Pancreas (tissue), 10 donors: ENCODE measurements around the gene DDIAS. TPM values are rescaled to one million over a fixed set of nuclear protein-coding genes. Genes with fewer than 3 reads are reported as not detected.

Source experiments
- ATAC-seq, 4 donors: fragments of 200-7000 bp; cut with Tn5 transposase; one replicate each; pipeline versions ENCODE4 v1.8.0 to v1.9.1; 2020; ENCODE audit warnings: mild to moderate bottlenecking in 4 of 4, moderate library complexity in 4 of 4
- DNase-seq, 6 donors: peaks; one replicate each; pipeline ENCODE4 v3.0.0-alpha.2; 2020
- FAIRE-seq: peaks from 2 replicates; lab custom pipeline; 2012; peaks lifted over from hg19 to GRCh38; lab: Jason Lieb, UNC
- H3K27ac ChIP-seq, 4 donors: fragments of 200-600 bp; sonication (generic); 1 replicate in 3 of 4; 2 replicates in 1 of 4; pipeline versions ENCODE4 v1.5.0 to v1.8.0; 2020
- H3K27me3 ChIP-seq, 4 donors: fragments of 200-600 bp; one replicate each; pipeline ENCODE4 v1.8.0; 2021
- H3K36me3 ChIP-seq, 3 donors: fragments of 200-600 bp; sonication (generic) in 1 of 3; one replicate each; pipeline versions ENCODE4 v1.5.0 to v1.8.0; 2020 to 2021
- H3K4me1 ChIP-seq, 3 donors: fragments of 200-600 bp; one replicate each; pipeline ENCODE4 v1.8.0; 2021
- H3K4me3 ChIP-seq, 4 donors: fragments of 200-600 bp; sonication (generic) in 2 of 4; one replicate each; pipeline versions ENCODE4 v1.5.0 to v1.8.0; 2020 to 2021
- H3K9me3 ChIP-seq, 4 donors: fragments of 200-600 bp; one replicate each; pipeline ENCODE4 v1.8.0; 2021
- WGBS, 2 donors: extraction: QIAGEN DNeasy Blood & Tissue Kit; methylation state at CpG; one replicate each; pipeline ENCODE4 v1.1.7; 2013; 5-methylcytosine and 5-hydroxymethylcytosine counted together
- intact Hi-C, 3 donors: fragments of 100-400 bp; cut with DNase I; formaldehyde crosslinking; loops; one replicate each; pipeline versions ENCODE4 v1.11.1 to v1.14.2; 2022
- polyA plus RNA-seq, 2 donors: library from polyadenylated mRNA; stranded (reverse); fragments of 200-250 nt; gene quantifications; one replicate each; pipeline ENCODE4 v1.2.3, GENCODE V29; 2013
- total RNA-seq, 6 donors: library from RNA; stranded (reverse); fragmentation: NEBNext Ultra II Directional in 4 of 6; extraction: Animal tissue kit (Norgen Biotek cat#: 25700) in 4 of 6; gene quantifications; one replicate each; pipeline versions ENCODE4 v1.2.1 to v1.2.4, GENCODE V29; 2021 to 2023
- TF ChIP-seq, protein P1 (sequence below), 4 donors: fragments of 200-600 bp; sonication (generic) in 3 of 4; IDR thresholded peaks; one replicate each; pipeline versions ENCODE4 v1.5.0 to v1.8.0; 2021; ENCODE audit warnings: antibody characterized with exemption in 4 of 4
- donor health status: healthy with polysubstance abuse.
- donor health status: DM: no; HTN: no; CAD: no; lungs with moderate emphysema.
- donor health status: DM: no; HTN: no; CAD: no.
- donor health status: control.
- donor health status: control.
- donor health status: Bipolar disorder and iron deficiency.
- donor health status: DM: yes; HTN: yes; CAD: no.
- donor health status: DM: no; HTN: no; CAD: no.
- donor health status: DM: no; HTN: no; CAD: no.
- donor health status: DM: yes; HTN: yes; CAD: no.

The DDIAS gene
- total and polyA plus RNA-seq, 8 donors = 0.11 to 0.89 (median 0.38) TPM; not detected in 1

DNA sequence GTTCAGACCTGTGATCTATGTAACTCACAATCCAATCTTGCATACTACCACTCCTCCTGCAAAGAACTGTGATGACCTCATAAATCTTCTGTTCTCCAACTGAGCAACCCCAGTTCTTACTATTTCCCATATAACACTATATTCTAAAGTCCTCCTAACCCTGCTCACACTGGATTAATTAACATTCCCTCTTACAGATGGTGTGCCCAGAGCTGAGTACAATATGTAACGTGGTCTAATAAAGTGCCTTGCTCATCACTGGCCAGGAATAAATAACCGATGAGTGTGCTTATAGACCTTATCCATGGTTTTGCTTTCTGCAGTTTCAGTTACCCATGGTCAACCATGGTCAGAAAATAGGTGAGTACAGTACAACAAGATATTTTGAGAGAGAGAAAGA lies 29.9 kb upstream of the DDIAS start:
- ATAC-seq (no peak), DNase-seq (no peak), FAIRE-seq (no peak)
- H3K27me3 ChIP-seq = no peaks in the 10 kb centered on the region
- no peaks in the 10 kb centered on the region for H3K36me3 ChIP-seq
- intact Hi-C loops = no loop called here
- 93 to 96% methylated on average over 2 of the region's 2 CpGs for WGBS, 2 donors
- TF ChIP-seq, protein P1, sequence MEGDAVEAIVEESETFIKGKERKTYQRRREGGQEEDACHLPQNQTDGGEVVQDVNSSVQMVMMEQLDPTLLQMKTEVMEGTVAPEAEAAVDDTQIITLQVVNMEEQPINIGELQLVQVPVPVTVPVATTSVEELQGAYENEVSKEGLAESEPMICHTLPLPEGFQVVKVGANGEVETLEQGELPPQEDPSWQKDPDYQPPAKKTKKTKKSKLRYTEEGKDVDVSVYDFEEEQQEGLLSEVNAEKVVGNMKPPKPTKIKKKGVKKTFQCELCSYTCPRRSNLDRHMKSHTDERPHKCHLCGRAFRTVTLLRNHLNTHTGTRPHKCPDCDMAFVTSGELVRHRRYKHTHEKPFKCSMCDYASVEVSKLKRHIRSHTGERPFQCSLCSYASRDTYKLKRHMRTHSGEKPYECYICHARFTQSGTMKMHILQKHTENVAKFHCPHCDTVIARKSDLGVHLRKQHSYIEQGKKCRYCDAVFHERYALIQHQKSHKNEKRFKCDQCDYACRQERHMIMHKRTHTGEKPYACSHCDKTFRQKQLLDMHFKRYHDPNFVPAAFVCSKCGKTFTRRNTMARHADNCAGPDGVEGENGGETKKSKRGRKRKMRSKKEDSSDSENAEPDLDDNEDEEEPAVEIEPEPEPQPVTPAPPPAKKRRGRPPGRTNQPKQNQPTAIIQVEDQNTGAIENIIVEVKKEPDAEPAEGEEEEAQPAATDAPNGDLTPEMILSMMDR (IDR thresholded peaks at IDR 0.05) = no peak
- H3K27ac ChIP-seq = no peak overlapping the region
- no peaks in the 10 kb centered on the region for H3K9me3 ChIP-seq
- no peak overlapping the region for H3K4me3 ChIP-seq
- no peaks in the 10 kb centered on the region for H3K4me1 ChIP-seq

DNA sequence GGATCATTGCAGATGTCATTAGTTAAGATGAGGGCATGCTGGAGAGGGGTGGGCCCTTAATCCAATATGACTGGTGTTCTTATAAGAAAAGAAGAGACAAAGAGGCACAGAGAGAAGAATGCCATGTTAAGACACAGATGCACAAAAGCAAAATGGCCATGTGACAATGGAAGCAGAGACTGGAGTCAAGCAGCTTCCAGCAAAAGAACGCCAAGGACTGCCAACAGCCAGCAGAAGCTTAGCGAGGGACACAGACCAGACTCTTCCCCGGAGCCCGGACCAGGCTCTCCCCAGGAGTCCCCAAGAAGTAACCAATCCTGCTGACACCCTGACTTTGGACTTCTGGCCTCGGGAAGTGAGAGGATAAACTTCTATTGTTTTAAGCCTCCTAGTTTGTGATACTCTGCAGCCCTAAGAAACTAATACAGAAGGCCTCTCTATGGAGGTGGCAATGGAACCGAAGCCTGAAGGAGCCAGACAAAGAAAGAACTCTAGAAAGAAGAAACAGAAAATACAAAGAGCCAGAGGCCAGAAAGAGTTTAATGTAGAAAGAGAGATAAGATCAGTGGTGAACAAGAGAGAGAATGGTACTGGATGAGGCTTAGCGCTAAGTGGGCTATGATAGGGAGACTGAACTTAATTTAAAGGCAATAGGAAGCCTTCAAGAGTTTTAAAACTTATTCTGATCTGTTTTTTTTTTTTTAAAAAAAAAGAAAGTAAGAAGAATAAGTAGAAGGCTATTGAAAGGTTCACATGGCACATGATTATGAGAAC lies 29.0 kb upstream of the DDIAS start:
- H3K36me3 ChIP-seq = no peaks in the 10 kb centered on the region
- DNase-seq (no peak), ATAC-seq (no peak), FAIRE-seq (no peak)
- no peaks in the 10 kb centered on the region for H3K27me3 ChIP-seq
- H3K4me1 ChIP-seq = no peaks in the 10 kb centered on the region
- WGBS, 2 donors = 88 to 89% methylated on average over 7 of the region's 7 CpGs
- H3K4me3 ChIP-seq = no peak overlapping the region
- TF ChIP-seq, protein P1 (IDR thresholded peaks at IDR 0.05) = no peak
- intact Hi-C loops = no loop called here
- H3K9me3 ChIP-seq = no peaks in the 10 kb centered on the region
- no peak overlapping the region for H3K27ac ChIP-seq

DNA sequence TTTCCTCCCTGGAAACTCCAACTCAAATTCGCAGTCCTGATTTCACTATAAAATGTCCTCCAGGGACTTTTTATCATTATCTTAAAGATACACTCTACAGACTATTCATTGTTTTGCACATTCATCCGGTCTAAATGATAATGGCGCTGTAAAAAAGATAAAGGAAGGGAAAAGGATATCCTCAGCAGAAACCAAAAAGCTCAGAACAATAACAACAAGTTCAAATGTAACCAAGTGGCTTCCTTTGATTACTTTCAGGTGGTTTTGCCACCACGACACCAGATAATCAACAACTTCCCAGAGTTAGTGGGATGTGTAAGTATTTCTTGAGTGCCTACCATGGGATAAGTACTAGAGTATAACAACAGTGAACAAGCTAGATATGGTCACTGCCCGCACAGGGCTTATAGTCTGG lies 27.6 kb upstream of the DDIAS start:
- no peaks in the 10 kb centered on the region for H3K27me3 ChIP-seq
- H3K9me3 ChIP-seq = no peaks in the 10 kb centered on the region
- FAIRE-seq (no peak), DNase-seq (no peak), ATAC-seq (no peak)
- no peak overlapping the region for H3K4me3 ChIP-seq
- TF ChIP-seq, protein P1 (IDR thresholded peaks at IDR 0.05) = no peak
- H3K4me1 ChIP-seq = no peaks in the 10 kb centered on the region
- WGBS, 2 donors = 72 to 74% methylated on average over 5 of the region's 5 CpGs
- intact Hi-C loops = no loop called here
- H3K36me3 ChIP-seq = no peaks in the 10 kb centered on the region
- no peak overlapping the region for H3K27ac ChIP-seq

DNA sequence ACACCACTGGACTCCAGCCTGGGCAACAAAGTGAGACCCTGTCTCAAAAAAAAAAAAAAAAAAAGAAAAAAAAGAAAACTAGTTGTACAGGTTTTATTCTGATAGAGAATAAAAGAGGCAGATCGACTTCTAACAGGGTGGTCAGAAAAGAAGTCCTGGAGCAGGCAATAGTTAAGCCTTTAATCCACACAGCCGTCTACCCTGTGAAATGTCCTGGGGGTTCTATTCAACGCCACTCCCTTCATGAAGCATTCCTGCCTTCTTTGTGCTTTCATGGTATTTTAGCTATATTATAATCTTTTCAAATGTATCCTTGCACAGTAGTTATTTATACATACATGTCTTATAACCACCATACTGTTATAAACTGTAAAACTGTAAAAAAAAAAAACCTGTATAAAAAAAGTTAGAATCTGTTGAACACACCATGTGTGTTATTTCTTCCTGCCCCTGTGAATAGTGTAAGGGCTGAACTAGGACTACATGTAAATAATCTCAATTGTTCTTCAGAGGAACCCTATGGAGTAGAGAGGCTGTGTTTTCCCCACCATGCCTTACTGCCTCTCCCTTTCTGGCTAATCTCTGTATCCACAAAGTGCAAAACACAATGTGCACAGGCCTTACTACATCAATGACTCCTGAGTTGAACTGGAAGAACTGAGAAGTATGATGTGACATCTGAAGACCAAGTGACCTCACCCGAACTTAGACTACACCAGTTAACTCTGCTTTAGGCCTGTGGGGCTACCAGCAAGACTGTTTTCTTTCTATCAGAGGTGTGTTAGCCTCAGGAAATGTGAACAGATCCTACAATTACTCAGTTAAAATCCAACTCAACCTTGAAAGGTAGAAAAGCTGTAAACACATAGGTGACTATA lies 26.7 kb upstream of the DDIAS start:
- Histone ChIP-seq H3K27ac (no peak overlapping the region), H3K4me3 (no peak overlapping the region), H3K36me3 (no peaks in the 10 kb centered on the region), H3K4me1 (no peaks in the 10 kb centered on the region), H3K9me3 (no peaks in the 10 kb centered on the region), H3K27me3 (no peaks in the 10 kb centered on the region)
- FAIRE-seq (no peak), DNase-seq (no peak), ATAC-seq (no peak)
- WGBS, 2 donors = 82 to 83% methylated on average over 4 of the region's 4 CpGs
- intact Hi-C loops = no loop called here
- TF ChIP-seq, protein P1 (IDR thresholded peaks at IDR 0.05) = no peak
